NOMO-1 treated with DMSO at 0.1 percent for 48 hours (cell line): ENCODE measurements around the gene GPRC5D.

Experiments
- DNase-seq: peaks from one replicate; lab custom pipeline; 2025; ENCODE audit not compliant: unreplicated experiment; lab: John Stamatoyannopoulos, UW

GPRC5D gene

DNA sequence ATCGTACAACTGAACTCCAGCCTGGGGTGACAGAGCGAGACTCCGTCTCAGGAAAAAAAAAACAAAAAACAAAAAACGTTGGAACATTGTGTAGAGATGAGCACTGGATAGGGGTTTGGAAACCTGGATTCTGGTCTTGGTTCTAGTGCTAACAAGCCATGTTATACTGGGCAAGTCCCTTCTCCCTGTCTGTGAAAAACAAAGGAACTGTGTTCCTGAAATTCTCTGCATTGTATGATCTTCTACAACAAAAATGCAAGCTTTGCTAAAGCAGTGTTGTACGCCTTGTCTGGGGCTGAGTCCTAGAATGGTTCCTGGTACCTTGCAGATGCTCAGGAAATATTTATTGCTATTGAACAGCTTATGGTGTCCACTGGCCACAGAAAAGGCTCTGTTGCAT, 13.4 kb downstream of the GPRC5D start:
- DNase-seq, result no peak

GRCh38 chr12:12936983-12937491, 14.9 kb downstream of the GPRC5D start:
- DNase-seq, result no peak

GRCh38 chr12:12934556-12934955, 17.4 kb downstream of the GPRC5D start:
- DNase-seq, result no peak

DNA sequence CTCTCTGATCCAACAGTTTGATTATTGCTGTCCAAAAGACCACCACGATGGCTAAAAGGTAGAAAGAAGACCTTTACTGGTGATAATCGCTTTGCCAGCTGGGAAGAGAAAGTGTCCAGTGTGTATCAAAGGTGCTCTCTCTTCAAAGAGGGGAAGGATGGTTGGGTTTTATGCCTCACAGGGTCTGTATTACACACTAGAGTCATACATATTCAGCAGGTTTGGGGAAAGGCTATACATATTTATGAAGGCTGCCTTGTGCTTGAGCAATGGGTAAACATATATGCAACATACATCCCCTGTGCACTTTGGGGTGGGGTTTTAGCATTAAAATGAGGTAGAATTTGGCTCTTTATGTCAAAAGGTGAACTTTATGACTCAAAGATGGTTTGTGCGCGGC, 18.2 kb downstream of the GPRC5D start:
- no peak for DNase-seq

DNA sequence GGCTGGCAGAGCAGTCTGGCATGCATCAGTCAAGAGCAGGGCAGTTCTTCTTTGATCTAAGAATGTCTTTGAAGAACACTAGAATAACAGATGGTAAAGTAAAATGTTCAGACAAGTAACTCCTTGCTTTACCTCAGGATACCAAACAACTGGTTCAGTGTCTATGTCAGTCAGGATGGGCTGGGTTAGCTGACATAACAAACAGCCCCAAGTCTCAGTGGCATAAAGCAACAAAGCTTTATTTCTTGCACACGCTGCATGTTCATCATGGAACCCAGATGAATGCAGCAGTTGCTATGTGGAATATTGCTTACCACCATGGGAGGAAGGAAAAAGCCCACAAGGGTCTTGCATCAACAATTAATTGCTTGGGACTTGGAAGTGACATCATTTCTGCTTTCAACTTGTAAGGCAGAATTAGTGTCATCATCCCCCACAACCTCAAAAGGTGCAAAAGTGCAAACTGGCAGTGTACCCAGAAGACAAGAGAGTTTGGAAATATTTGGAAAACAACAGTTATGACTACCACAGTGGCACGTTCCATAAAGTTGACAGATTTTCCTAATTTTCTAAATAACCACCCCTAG, 21.2 kb downstream of the GPRC5D start:
- DNase-seq, result no peak

- DNase-seq, result no peak
These were observed 22.3 kb downstream of the GPRC5D start for GRCh38 chr12:12929696-12930095.

DNA sequence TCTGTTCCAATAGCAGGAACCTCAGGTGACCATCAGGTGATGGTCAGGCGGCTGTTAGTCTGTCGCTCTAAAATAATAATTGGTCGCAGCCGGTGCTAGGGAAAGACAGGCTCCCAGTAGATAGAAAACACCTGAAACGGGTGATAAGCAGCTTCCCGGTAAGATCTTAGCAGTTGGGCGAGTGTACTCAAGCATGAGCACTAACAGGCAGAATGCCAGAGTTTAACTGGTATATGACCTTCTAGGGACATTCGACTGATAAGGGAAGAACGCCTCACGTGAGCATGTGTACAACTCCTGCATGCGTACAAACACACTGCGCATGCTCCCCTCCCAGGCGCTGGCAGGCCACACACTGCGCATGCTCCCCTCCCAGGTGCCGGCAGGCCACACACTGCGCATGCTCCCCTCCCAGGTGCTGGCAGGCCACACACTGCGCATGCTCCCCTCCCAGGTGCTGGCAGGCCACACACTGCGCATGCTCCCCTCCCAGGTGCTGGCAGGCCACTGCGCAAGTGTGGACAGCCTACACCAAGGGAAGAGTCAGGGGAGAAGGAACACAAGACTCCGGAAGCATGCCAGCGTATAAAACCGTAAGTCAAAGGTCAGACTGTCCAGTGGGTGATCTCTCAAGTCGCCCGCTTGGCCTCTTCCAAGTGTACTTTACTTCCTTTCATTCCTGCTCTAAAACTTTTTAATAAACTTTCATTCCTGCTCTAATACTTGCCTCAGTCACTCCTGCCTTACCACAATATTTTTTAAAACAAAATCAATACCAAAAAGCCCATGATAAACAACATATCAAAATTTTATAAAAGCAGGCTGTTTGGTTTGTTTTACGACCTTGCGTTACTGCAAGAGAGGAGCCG, 24.5 kb downstream of the GPRC5D start:
- no peak for DNase-seq

- no peak for DNase-seq
These were observed 25.3 kb downstream of the GPRC5D start for GRCh38 chr12:12926571-12927071.

DNA sequence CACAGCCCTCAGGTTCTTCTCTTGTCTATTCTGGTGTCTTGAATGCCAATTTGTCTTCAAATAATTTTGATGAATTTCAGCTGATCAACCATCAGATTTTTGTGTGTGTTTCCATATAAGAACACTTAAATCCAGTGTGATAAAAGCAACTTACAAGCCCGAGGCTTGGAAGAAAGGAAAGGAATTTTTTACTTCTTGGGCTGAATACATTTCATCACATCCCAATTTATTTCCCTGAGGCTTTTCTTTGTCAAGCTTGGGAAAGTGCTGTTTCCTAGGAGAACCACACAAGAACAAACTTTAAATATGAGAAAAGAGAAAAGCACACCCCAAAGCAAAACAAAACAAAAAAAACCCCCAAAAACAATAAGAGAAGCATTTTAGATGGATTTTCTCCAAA, 26.6 kb downstream of the GPRC5D start:
- no peak for DNase-seq

- DNase-seq, result no peak
These were observed 27.8 kb downstream of the GPRC5D start for GRCh38 chr12:12924169-12924568.

DNA sequence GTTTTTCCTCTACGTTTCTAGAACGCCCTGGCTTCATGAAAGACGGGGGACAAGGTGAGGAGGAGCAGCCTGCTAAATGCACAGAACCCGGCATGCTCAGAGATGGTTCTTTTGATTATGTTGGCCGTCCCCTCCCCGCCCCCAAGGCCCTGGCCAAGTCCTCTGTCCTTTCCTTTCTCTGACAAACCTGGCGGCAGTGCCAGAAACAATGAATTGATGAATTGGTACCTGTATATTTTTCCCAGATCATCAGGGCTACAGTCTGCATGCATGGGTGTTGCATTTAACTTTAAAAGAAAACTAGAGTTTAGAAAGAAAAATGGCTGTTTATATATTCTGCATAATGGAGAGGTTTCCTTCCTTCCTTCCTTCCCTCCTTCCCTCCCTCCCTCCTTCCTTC, 29.0 kb downstream of the GPRC5D start:
- no peak for DNase-seq

GRCh38 chr12:12922191-12922616, 29.8 kb downstream of the GPRC5D start:
- DNase-seq, result no peak

- no peak for DNase-seq
These were observed 32.1 kb downstream of the GPRC5D start for GRCh38 chr12:12919666-12920435.

- no peak for DNase-seq
These were observed 33.1 kb downstream of the GPRC5D start for GRCh38 chr12:12918781-12919389.

DNA sequence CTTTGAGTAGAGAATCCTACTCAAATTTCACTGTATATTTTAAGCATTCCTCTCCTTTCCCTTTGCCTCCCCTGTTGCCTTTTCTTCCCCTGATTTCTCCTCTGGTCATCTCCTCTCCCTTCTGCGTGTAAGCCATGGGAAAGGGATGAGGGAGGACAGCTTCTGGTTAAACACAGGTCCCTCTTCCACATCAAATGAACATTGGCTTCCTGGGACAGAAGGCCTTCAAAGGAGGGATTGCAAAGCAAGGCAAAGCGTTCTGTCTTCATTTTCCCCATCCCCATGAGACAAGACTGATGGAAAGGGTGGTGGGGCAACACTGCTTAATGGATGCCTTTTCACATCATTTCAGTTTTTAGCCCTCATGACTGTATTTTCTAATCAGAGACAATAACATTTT, 34.5 kb downstream of the GPRC5D start:
- no peak for DNase-seq

DNA sequence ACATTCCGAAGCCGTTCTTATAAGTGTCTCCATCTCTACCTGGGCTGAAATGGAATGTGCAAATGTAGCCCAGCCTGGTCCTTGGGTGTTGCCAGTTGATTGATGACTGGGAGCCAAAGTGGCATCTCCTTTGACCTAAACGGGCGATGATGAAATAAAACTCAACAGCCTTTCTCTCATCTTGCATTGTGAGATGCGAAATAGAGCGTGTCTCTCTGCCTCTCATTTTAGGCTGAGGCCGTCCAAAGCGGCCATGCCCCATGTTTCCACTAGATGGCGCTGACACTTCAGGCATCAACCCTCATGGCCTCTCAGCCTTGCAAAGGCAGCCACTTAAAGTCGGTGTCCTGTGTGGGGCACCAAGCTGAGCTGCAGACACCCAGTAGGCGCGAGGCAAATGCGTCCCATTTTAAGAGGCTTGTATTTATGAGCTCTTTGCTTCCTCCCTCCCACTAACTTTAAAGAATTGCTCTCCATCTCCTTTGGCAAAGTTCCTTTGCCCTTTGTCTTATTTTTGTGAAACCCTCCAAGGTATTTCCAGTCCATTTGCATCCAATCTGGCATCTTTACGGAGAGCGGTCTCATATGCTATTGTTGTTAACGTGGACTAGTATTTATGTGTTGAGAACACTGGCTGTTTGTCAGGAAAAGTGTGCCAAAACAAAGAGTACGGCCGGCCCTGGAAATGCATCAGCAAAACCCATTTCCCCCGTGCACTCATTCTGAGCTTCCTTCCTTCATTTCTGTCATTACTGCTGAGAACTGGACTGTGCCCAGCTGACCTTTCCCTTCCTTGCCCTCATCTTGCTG, 35.6 kb downstream of the GPRC5D start:
- peak; percentile 63 for DNase-seq

- no peak for DNase-seq
These were observed 36.3 kb downstream of the GPRC5D start for GRCh38 chr12:12915656-12916055.

DNA sequence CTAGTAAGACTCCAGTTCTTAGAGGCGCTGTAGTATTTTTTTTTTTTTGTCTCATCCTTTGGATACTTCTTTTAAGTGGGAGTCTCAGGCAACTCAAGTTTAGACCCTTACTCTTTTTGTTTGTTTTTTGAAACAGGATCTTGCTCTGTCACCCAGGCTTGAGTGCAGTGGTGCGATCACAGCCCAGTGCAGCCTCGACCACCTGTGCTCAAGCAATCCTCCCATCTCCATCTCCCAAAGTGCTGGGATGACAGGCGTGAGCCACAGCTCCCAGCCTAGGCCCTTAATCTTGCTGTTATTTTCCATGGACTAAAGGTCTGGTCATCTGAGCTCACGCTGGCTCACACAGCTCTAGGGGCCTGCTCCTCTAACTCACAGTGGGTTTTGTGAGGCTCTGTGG, 39.3 kb downstream of the GPRC5D start:
- no peak for DNase-seq

GRCh38 chr12:12909995-12910420, 42.0 kb downstream of the GPRC5D start:
- DNase-seq, result peak; percentile 35
